ENCODE results near the gene SMIM32.

The SMIM32 gene

DNA sequence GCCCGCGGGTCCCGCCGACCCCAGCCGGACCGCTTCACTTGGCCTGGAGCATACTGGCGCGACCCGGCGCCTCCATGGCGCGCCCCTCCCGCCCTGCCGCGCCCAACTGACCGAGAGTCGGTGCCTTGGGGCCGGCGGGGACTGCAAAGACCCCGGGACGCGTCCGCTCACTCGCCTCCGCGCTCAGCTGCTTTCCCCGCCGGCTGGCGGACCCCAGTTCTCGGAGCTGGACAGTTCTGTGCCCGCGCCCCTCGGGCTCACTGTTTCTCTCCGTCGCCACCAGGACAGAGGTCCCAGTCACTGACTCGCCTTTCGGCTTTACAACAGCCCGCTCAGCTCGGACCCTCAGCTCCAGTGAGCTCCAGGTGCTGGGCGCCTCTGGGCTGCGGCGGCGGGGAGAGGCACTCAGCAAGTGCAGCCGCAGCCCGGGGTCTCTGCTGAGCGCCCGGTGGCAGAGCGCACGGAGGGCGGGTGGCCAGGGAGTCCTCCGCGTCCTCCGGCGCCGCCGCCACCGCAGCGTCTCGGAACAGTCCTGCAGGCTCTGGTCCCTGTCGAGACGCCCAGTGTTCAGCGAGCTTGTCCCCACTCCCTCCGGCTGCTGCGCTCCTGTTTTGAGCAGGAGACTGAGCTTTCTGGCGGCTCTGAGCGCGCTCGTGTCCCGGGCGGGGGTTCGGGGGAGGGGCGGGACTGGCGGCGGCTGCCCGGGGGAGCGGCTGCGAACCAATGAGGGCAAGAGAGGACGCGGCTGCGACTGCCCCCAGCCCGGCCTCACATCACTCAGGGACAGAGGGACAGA, at the start of gene SMIM32:
Gene SMIM32 (minus strand): TSS at position 637 of the 796 bp plus-strand sequence. CDS start 638 bp downstream, outside the sequence.
- DNase-seq: no peak

DNA sequence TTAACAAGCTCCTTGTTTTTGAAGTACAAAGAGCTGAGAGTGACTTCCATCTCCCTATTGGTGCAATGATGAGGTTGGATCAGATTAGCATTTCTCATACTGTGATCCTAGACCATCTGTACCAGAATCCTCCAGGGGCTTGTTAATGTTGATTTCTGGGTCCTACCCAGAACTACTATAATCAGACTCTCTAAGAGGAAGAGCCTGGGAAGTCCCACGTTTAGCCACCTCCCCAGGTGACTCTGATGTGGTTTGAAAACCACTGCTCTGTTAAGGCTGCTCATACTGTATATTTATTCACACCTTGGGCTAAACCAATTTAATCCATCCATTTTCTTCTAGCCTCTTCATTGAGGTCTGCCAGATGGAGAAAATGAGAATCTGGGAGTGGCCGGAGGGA, 49.6 kb upstream of the SMIM32 start:
- DNase-seq: no peak

DNA sequence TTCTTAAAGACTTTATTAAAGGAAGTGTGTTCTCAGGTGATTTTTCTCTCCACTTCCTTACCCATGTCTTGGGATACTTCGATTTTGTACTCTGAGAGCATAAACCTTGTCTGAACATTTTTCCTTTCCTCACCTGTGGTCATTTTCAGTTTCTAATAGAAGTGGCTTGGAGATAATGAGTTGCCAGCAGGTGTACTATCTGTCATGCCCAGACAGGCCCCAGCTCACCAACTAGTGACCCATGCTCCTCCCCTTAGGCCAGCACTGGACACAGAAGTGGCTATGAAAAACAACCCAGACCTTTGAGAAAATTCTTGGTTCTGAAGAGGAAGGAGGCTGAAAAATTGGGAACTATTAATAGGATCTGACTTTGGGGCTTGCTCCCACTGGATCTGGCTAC, 49.2 kb upstream of the SMIM32 start:
- DNase-seq: no peak

DNA sequence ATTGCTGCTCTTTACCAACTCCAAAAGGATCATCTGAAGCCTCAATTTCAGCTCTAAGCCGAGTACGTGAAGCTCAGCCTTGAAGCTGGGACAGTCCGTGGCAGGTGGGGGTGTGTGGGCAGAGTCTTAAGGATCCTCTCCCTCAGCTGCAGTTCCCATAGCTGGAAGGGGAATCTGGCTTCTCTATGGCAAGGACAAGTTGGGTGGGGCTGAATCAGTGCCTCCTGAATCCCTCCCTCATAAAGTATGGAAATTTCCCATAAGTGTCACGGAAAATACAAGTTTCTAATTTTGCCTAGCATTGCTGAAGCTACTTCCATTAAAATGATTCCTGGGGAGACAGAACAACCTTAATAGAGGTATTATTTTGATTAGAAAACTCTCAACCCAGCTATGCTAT, 47.9 kb upstream of the SMIM32 start:
- no peak for DNase-seq

DNA sequence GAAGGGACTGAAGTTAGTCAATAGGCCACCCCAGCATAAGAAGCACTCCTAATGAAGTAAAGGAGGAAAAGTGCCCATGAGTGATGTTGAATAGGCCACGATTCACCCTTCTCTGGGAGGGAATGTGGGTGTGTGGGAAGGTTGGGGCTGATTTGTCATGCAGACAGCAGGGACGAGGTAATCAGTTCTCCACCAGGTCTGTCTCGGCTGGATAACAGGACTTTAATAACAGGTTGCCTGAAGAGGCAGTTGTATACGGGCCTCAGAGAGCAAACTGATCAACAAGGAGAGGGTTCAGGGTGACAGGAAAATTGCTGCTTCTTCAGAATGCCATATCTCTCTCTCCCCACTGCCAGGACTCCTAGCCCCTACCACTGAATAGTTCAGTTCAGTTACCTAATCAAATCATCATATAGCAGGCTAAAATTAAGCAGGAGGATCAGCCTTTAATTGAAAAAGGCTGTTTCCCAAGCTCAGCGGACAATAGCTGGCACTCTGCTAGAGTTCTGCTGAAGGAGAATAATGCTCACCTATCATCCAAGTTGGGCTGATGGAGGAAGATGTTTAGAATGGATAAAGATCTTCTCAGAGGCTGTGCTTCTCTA, 43.6 kb upstream of the SMIM32 start:
- no peak for DNase-seq

DNA sequence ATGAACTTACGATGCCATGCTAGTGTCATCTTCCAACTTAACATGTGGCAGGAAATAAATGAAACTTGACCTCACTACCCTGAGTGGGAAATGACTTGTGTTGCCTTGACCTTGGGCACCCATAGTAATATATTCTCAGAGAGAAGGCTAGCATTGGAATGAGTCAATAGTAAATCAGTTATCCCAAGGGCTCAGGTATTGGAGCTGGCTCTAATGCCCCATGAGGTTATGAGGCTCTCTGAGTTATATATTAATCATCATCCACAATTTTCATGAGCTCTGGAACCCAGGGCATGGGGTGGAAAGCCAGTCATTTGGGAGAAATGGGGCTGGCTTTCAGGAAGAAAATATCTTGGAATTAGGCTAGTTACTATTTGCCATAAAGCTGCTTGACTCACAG, 42.4 kb upstream of the SMIM32 start:
- no peak for DNase-seq

DNA sequence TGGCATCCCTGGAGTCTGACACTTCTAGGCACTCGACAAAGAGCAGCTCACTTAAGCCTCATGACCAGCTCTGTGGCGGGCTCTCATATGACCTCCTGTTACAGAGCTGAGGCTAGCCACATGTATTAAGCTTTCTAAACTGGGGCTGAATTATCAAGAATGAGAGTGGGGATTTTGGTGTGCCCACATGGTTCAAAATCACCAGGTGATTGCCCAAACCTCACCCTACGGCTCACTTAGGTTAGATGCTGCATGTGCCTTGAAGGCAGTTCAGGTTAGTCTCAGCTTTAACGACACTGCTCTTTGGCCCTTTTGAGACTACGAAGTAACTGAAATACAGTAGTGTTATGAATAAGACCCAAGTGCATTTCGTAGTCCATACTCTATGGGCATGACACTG, 39.4 kb upstream of the SMIM32 start:
- DNase-seq: no peak

DNA sequence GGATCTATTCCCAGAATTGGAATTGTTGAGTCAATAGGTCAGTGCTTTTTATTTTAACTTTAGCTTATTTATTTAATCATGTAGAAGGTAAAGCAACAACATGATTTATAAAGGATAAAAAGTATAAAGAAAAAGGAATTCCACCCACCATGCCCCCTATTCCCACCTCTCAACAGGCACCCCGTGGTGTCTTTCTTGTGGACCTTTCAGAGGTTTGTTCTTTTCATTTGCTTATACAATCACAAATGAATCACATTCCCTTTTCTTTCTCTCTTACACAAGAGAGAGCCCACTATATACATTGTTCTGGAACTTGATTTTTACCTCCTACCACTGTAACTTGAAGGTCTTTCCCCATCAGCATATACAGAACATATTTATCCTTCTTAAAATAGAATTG, 37.2 kb upstream of the SMIM32 start:
- no peak for DNase-seq

DNA sequence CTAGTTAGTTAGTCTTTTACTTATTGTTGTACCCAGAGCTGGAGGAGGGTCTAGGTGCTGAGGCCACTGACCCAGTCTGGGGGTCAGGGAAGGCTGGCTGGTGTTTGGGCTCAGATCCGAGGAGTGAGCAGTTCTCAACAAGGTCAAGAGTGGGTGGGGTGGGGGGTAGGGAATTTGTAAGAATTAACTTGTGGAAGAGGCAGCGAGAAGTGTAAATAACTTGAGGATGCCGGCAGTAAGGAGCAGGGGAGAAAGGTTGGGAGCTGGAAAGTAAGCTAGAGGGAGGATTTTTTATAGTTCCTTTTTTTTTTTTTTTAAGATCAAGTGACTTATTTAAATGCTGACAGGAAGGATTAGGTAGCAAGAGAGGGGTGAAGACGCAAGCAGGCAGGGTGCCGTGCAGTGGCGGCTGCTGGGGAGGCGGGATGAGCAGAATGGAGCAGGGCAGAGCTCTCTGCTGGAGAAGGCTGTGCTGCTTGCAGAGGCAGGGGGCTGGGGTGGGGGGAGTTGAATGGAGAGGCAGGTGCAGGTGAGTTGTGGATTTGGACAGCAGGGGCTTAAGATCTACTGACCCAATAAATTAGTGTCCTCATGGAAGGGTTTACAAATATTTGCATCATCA, 35.3 kb upstream of the SMIM32 start:
- no peak for DNase-seq

DNA sequence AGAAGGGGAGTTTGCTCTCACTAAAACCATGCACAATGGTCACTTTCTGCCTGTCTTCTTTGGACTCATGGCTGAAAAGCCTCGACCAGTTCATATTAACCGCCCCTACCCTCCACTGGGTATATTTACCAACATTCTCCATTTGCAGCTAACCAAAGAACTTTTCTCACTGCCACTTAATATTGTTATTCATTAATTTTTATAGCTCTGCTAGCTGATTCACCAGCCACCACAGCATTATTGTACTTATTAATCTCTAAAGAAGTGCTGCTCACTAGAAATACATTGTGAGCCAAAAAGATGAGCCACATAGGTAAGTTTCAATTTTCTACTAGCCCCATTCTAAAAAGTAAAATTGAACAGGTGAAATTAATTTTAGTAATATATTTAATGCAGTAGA, 33.4 kb upstream of the SMIM32 start:
- no peak for DNase-seq

DNA sequence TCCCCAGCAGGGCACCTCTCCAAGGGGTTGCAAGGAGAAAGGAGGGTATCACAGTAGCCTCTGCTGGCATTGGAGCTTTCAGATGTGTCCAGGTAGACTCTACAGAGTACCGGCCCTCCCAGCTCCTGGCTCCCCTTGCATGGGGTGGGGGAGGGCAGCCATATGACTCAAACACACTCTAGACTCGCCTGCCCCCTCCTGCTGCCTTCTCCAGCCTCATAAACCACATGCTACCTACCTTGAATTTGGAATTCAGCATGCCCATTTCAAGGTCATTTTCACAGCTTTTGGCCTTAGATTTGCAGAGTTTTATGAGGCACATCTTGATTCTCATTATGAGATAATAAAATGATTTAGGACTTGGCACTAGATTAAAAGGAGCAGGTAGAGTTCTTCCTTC, 32.8 kb upstream of the SMIM32 start:
- no peak for DNase-seq

DNA sequence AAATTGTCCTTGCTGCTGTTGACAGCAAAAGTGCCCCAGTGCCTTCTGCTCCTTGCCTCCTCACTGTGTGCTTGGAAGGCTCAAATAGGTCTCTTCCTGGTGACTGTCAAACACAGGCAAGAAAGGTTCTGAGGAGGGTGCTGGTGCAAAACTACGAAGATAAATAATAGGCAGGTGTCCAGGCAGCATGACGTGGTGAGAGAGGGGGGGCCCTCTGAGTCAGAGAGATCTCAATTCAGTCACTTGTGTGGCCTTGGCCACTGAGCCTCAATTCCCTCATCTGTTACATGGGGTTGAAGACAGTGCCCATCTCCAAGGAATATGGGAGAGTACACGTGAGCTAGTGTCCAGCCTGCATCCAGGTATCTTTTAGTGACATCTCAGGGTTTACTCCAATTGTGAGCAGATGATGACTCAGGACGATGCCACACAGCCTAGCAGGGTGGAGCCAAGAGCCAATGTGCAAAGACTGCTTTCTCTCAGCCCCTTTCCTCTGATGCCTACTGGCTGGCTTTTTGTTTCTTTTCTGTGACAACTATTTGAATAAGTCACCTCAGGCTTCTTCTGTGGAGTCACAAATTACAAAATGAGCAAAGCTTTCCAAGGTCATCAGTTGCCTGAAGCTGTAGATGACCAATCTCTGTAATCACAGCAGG, 29.7 kb upstream of the SMIM32 start:
- no peak for DNase-seq

DNA sequence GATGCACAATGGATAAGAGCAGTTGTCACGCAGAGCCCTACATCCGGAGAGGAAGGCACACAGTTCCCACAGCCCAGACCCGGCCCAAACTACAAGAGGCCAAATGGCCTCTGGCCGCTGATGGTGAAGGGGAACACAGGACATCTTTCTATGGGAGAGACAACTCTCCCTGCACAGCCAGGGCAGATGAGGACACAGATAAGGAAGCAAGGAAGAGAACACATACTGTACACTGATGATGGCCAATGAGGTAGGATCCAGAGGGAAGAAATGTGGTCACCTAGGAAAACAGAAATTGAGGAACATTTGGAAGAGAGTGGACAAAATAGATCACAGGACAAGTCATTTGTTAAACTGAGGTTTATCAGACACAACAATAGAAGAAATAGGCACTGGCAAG, 28.4 kb upstream of the SMIM32 start:
- no peak for DNase-seq

DNA sequence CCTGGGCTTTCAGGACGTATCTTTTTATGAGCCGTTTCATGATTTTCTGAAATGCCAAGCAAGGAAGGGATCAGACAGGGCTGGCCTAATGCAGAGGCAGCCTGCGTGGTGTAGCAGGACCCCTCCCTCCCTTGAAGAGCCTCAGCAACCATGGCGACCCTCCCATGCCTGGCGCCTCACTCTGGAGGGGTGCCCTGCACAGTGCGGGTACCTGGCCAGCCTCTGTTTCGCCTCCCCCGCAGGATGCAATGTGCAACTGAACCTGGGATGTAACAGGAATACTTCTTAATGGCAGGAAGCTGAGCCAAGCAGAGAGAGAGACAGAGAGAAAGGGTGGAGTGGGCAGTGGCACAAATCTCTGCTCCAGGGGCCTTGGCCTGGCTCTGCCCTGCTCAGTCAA, 23.3 kb upstream of the SMIM32 start:
- DNase-seq: no peak

DNA sequence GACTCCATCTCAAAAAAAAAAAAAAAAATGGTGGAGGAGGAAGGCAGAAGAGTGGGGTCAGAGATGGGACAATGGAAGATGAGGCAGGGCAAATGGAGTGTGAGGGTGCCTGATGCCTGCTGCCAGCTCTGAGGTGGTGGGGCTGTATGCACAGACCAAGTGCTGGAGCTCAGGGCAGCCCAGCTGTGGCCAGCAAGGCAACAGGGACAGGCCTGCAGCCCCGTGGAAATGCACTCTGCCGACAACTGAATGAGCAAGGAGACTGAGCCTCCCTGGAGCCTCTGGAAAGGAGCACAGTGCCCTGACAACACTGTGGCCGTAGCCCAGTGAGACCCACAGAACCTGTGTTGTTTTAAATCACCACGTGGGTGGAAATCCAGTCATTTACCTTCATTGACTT, 22.9 kb upstream of the SMIM32 start:
- DNase-seq: no peak

DNA sequence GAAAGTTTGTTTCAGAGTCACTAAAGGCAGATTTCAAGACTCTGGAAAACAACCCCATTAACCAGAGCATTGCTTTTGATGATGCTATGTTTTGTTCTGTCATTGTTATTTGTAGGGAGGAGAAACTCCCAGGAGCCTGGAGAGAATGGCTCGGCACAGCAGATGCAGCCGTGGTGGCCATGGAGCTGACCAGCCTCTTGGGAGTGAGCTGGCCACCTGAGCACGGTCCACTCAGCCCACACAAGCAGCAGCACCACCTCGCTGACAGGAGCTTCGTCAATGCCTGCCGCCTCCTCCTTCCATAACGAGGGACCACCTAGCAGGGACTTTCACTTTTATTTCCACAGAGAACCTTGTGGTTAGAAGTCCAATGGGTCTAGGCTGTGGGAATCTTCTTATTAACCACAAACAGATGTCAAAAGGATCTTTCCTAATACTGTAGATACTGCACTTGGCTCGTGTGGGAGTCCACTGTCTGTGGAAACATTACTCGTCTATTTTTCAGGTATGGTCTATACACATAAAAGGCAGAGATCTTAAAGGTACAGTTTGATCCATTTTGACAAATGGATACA, 21.0 kb upstream of the SMIM32 start:
- no peak for DNase-seq

DNA sequence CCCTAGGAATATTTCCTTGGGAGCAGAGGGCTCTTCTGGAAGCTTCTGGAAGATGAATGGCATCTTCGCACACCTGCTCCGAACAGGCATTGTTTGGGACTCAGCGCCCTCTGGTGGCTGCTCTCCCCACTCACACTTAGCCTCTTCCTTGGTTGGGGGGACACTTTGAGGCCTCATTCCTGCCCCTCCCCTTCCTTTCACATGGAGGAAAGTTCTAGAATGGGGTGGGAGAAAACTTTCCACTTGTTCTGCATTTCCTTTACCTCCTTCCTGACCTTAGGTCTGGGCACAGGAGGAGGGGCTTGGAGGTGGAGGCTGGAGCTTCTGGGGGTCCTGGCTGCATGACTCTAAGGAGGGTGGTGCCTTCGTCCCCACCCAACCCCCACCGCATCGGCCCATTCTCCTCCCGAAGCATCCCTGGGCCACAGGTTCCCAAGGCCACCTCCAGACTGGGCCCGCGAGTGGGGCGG, 19.3 kb upstream of the SMIM32 start:
- no peak for DNase-seq

DNA sequence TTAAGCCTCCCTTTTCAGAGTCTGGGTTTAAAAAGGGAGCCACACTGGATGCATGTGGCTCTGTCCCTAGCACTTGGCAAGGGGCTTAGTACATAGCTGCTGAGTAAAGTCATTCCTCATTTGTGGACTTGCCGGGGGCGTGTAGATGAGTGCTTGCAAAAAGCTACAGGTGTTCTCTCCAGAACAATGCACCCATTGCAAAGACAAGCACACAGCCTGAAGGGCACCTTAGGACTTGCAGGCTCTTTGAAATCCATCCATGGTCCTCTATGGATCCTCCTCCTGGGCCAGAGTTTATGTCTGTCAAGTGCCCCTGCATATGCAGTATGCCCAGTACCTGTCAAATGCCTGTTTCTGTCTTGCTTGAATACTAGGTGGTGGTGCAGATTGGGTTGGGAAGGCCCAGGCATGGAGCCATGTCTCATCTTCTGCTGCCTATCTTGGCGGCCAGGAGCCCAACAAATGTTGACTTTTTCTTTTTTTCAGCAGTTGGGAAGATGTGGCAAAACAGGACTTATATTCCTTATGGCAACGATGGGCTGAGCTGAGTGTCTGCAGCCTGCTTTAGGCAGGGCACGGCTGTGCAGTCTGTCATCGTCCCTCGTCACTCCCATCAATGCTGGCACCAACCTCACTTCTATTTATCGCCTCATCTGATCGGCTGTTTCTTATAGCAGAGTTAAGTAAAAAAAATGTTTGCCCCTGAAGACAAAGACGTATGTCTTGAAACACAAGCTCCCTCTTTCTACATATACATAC, 18.5 kb upstream of the SMIM32 start:
- no peak for DNase-seq

DNA sequence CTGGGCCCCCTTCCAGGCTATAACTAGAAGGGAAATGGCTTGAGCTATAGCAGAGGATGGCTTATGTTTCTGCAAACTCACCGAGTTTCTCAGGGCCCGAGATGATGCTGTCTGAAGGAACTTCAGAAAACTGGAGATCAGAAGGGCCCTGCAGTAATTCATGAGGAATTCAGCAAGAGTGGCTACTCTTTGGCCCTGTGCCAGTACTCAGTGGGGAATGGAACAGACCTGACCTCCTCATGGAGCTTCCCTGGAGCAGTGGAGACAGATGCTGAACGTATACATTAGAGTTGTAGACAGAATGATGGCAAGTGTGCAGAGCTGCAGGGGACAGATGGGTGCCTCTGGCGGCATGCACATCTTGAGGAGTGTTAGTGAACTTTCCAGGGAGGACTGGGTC, 17.3 kb upstream of the SMIM32 start:
- DNase-seq: no peak

DNA sequence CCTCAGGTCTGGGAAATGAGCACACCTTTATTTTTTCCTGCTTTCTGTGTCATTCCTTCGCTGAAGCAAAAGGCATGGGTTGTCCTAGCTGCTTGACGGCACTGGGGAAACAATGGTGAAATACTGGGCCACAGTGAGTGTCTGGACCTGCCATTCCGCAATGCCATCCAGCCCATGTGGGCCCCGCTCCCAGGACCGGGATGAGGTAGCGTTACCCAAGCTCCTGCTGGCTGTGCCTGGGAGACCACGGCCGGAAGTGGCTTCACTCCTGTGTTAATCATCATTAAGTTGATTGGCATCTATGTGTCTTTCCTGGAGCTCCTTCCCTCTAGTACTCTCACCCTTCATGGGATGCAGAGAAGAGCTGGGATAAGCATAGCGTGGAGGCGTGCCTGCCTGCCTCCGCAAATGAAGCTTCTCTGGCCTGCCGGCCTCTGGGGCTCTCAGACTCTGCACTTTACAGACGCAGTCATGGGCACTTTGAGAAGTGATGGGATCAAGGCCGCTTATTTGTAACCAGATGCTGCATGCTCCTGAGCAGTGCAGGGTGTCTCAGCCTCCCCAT, 16.5 kb upstream of the SMIM32 start:
- no peak for DNase-seq

DNA sequence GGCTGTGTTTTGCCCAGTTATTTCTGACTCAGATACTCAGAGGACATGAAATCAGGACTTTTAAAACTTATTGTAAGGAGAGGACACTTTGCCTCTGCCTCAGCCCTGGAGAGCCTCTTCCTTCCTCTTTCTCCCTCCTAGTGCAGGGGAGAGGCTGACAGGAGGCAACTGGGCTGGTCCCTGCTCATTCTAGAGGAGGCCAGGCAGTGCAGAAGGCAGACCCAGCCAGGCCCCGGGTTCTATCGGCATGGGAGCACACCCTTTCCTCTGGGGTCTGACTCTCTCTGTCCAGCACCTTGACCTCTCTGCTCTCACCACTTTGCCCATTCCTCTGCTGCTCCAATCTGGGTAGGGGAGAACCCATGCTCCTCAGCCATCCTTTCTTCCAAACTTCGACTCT, 16.0 kb upstream of the SMIM32 start:
- DNase-seq: no peak

DNA sequence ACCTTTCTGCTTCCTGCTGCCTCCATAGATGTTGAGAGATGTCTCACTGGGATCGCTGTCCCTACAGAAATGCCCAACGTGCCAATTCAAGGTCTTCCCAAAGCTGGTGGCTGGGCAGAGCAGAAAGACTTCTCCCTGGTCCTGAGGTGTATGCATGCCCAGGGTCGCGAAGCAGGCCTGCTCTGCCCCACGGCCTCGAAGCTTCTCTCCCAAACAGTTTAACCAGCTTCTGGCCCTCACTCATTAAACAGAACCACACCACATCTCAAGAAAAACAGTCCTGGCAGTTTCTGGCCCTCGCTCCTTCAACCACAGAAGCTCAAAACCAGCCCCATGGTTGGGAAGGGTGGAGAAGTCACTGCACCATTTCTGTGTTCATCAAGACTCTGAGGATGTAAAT, 14.7 kb upstream of the SMIM32 start:
- DNase-seq: no peak
